ENCODE data around the gene TBC1D30. TPM values are rescaled to one million over a fixed set of nuclear protein-coding genes. Genes with fewer than 3 reads are reported as not detected.

TBC1D30 gene
- total RNA-seq, 1 donor from 2014 or later: 1.2 TPM

DNA sequence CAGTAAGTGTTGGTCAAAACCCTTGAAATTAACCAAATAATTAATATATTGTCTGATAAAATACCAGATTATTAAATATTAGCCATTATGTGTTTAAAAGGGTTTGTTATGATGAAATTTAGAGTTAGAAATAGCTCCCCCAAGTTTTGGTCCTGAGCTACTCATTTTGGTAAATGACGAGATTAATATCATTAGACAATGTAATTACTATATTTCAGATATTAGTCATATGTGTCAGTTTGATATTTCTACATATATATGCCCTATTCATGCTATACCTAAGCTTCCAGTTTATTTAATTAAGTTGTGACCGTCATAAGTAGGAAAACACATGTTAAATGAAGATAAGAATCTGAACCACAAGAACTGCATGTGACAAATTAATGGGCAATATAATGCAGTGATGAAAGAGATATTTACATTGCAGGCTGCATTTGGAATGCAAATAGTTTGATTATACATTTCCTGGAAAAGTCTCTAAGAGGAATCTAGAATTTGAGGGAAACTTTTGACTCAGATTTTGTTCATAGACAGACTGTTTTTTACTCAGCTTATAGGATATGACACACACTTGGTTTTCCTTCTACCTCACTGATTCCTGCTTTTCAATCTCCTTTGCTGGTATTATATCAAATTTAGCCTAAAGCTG, 70.5 kb downstream of the TBC1D30 start:
- H3K9ac ChIP-seq (ENCODE audit: low read length): no peak overlapping the region
- Mint-ChIP-seq H3K9me3 (ENCODE audit: unreplicated experiment) (no peaks in the 10 kb centered on the region), H3K27me3 (ENCODE audit: low read depth, unreplicated experiment) (peaks cover 2% of the 10 kb centered on the region), H3K27ac (ENCODE audit: unreplicated experiment) (no peak overlapping the region), H3K36me3 (ENCODE audit: low read depth, unreplicated experiment) (no peaks in the 10 kb centered on the region), H3K4me1 (ENCODE audit: low read depth, unreplicated experiment) (peaks cover 4% of the 10 kb centered on the region), H3K4me3 (ENCODE audit: unreplicated experiment) (no peak overlapping the region)
- FAIRE-seq (no peak), DNase-seq (ENCODE audit: low read depth) (peak; percentile 6)
- H4K20me1 ChIP-seq (ENCODE audit: insufficient read depth, low read length): no peaks in the 10 kb centered on the region
- no peak overlapping the region for H3K27ac ChIP-seq (ENCODE audit: low read depth, low read length)
- no peak overlapping the region for H3K4me3 ChIP-seq (ENCODE audit: insufficient read depth, low read depth, low read length)
- no peaks in the 10 kb centered on the region for H3K9me3 ChIP-seq (ENCODE audit: insufficient read depth, low read depth, low read length)
- H2AFZ ChIP-seq (ENCODE audit: low read depth, low read length): no peak overlapping the region
- TF ChIP-seq, protein P1, sequence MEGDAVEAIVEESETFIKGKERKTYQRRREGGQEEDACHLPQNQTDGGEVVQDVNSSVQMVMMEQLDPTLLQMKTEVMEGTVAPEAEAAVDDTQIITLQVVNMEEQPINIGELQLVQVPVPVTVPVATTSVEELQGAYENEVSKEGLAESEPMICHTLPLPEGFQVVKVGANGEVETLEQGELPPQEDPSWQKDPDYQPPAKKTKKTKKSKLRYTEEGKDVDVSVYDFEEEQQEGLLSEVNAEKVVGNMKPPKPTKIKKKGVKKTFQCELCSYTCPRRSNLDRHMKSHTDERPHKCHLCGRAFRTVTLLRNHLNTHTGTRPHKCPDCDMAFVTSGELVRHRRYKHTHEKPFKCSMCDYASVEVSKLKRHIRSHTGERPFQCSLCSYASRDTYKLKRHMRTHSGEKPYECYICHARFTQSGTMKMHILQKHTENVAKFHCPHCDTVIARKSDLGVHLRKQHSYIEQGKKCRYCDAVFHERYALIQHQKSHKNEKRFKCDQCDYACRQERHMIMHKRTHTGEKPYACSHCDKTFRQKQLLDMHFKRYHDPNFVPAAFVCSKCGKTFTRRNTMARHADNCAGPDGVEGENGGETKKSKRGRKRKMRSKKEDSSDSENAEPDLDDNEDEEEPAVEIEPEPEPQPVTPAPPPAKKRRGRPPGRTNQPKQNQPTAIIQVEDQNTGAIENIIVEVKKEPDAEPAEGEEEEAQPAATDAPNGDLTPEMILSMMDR (IDR thresholded peaks at IDR 0.05; ENCODE audit: insufficient read depth, low read depth, low read length): no peak
- no peak for TF ChIP-seq EZH2 (IDR thresholded peaks at IDR 0.05; ENCODE audit: insufficient read depth, low read length)
- H3K4me1 ChIP-seq (ENCODE audit: insufficient read depth, low read length): peaks cover 18% of the 10 kb centered on the region
- no peaks in the 10 kb centered on the region for H3K79me2 ChIP-seq (ENCODE audit: insufficient read depth, low read length)
- peaks cover 3% of the 10 kb centered on the region for H3K27me3 ChIP-seq (ENCODE audit: insufficient read depth, low read length)
- H3K4me2 ChIP-seq (ENCODE audit: low read length): peak overlapping the region; percentile 35
- no peaks in the 10 kb centered on the region for H3K36me3 ChIP-seq (ENCODE audit: insufficient read depth, low read length)

DNA sequence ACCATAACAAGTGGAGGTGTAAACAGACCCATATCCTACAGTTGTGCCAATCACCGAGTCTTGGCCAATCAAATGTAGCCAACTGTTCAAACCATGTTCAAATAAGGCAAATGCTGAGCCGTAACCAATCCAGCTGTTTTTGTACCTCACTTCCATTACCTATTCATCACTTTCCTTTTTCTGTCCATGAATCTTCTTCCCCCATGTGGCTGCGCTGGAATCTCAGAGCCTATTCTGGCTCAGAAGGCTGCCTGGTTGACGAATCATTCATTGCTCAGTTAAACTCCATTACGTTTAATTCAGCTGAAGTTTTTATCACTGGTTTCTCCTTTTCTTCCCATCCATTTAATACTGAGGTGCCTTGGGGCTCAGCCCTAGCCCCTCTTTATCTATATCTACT, 71.1 kb downstream of the TBC1D30 start:
- Mint-ChIP-seq H3K4me1 (ENCODE audit: low read depth, unreplicated experiment) (peaks cover 2% of the 10 kb centered on the region), H3K9me3 (ENCODE audit: unreplicated experiment) (no peaks in the 10 kb centered on the region), H3K36me3 (ENCODE audit: low read depth, unreplicated experiment) (no peaks in the 10 kb centered on the region), H3K27ac (ENCODE audit: unreplicated experiment) (no peak overlapping the region), H3K4me3 (ENCODE audit: unreplicated experiment) (no peak overlapping the region), H3K27me3 (ENCODE audit: low read depth, unreplicated experiment) (no peaks in the 10 kb centered on the region)
- no peaks in the 10 kb centered on the region for H3K27me3 ChIP-seq (ENCODE audit: insufficient read depth, low read length)
- FAIRE-seq (no peak), DNase-seq (ENCODE audit: low read depth) (peak; percentile 40)
- peak overlapping the region; percentile 35 for H3K4me2 ChIP-seq (ENCODE audit: low read length)
- H4K20me1 ChIP-seq (ENCODE audit: insufficient read depth, low read length): no peaks in the 10 kb centered on the region
- TF ChIP-seq EZH2 (IDR thresholded peaks at IDR 0.05; ENCODE audit: insufficient read depth, low read length): no peak
- TF ChIP-seq, protein P1 (IDR thresholded peaks at IDR 0.05; ENCODE audit: insufficient read depth, low read depth, low read length): no peak
- H2AFZ ChIP-seq (ENCODE audit: low read depth, low read length): no peak overlapping the region
- no peak overlapping the region for H3K4me3 ChIP-seq (ENCODE audit: insufficient read depth, low read depth, low read length)
- no peak overlapping the region for H3K27ac ChIP-seq (ENCODE audit: low read depth, low read length)
- H3K9me3 ChIP-seq (ENCODE audit: insufficient read depth, low read depth, low read length): no peaks in the 10 kb centered on the region
- peaks cover 18% of the 10 kb centered on the region for H3K4me1 ChIP-seq (ENCODE audit: insufficient read depth, low read length)
- H3K79me2 ChIP-seq (ENCODE audit: insufficient read depth, low read length): no peaks in the 10 kb centered on the region
- H3K36me3 ChIP-seq (ENCODE audit: insufficient read depth, low read length): no peaks in the 10 kb centered on the region
- no peak overlapping the region for H3K9ac ChIP-seq (ENCODE audit: low read length)

DNA sequence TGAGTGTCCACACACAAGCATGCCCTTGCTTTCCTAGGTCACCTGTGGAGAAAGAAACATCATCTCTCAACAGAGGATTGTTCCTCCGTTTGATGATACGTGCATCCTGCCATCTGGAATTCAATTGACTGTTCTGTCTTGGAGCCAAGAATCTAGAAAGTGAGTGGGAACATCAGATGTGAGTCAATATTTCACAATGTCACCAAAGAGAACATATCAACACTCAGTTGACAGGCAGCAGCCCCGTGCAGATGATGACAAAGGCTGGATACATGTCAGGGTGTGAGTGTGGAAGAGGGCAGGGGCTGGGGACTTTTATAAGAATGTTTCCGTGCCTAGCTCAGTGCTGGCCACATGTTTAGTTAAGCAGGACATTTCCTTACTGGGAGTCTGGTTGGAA, 76.1 kb downstream of the TBC1D30 start:
- H3K4me1 Mint-ChIP-seq (ENCODE audit: low read depth, unreplicated experiment): no peaks in the 10 kb centered on the region
- DNase-seq (ENCODE audit: low read depth): peak; percentile 18
- no peak overlapping the region for H3K9ac ChIP-seq (ENCODE audit: low read length)
- H2AFZ ChIP-seq (ENCODE audit: low read depth, low read length): no peak overlapping the region
- H3K9me3 ChIP-seq (ENCODE audit: insufficient read depth, low read depth, low read length): no peaks in the 10 kb centered on the region
- H3K4me1 ChIP-seq (ENCODE audit: insufficient read depth, low read length): peaks cover 12% of the 10 kb centered on the region
- no peaks in the 10 kb centered on the region for H3K36me3 ChIP-seq (ENCODE audit: insufficient read depth, low read length)
- H4K20me1 ChIP-seq (ENCODE audit: insufficient read depth, low read length): no peaks in the 10 kb centered on the region
- no peaks in the 10 kb centered on the region for H3K27me3 ChIP-seq (ENCODE audit: insufficient read depth, low read length)
- H3K27ac ChIP-seq (ENCODE audit: low read depth, low read length): no peak overlapping the region
- no peak overlapping the region for H3K4me3 Mint-ChIP-seq (ENCODE audit: unreplicated experiment)
- no peak overlapping the region for H3K4me3 ChIP-seq (ENCODE audit: insufficient read depth, low read depth, low read length)
- H3K27me3 Mint-ChIP-seq (ENCODE audit: low read depth, unreplicated experiment): no peaks in the 10 kb centered on the region
- peaks cover 2% of the 10 kb centered on the region for H3K9me3 Mint-ChIP-seq (ENCODE audit: unreplicated experiment)
- no peaks in the 10 kb centered on the region for H3K36me3 Mint-ChIP-seq (ENCODE audit: low read depth, unreplicated experiment)
- no peak for FAIRE-seq
- no peak overlapping the region for H3K27ac Mint-ChIP-seq (ENCODE audit: unreplicated experiment)
- TF ChIP-seq EZH2 (IDR thresholded peaks at IDR 0.05; ENCODE audit: insufficient read depth, low read length): no peak
- TF ChIP-seq, protein P1 (IDR thresholded peaks at IDR 0.05; ENCODE audit: insufficient read depth, low read depth, low read length): no peak
- no peak overlapping the region for H3K4me2 ChIP-seq (ENCODE audit: low read length)
- no peaks in the 10 kb centered on the region for H3K79me2 ChIP-seq (ENCODE audit: insufficient read depth, low read length)

Data from astrocyte (in vitro differentiated cells and primary cell).